ENCODE data around the gene LYRM9.
A peak's percentile ranks its signal among the peaks of the same experiment; 100 is the strongest.
"Not testable (repeated sequence)": the region's sequence is repeated elsewhere in the genome, so short reads cannot be mapped to it uniquely, and the experiment has no call there.

Gene LYRM9

GRCh38 chr17:27906226-27906580 is 13.0 kb upstream of the LYRM9 start:
- DNase-seq, result no peak

DNA sequence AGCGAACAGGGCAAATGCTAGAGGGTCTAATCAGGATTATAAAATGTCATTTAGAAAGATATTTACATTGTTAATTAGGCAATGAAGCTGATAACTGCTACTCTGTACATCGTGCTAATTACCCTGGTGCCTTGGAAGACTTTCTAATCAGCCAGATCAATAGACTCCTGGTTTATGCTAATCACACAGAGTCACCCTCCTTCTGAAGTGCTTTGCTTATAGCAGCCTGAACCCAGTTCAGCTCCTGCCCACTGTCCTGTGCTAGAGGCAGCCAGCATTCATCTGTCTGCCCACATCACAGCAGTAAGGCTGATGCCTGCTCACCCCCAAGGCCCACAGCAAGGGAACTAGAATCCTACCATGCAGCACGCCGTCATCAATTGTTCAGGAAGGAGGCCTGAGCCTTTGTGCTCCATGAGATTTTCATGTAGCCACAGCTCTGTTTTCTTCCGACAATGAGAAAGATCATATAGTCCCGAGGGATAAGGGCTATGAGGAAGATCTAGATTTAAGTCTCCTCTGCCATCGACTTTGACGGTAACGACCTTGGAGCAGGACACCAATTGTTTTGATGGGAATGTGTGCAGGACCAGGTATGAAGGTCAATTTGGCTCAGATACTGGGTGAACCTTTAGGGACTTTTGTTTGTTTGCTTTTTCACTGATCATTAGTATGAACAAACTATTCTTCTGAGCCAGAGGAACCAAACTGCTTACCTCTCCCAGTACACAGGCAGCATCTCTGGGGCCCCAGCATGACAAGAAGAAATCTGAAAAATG is 12.5 kb upstream of the LYRM9 start:
- DNase-seq, result no peak

- no peak for DNase-seq
Observed at GRCh38 chr17:27904534-27905446, 11.6 kb upstream of the LYRM9 start.

DNA sequence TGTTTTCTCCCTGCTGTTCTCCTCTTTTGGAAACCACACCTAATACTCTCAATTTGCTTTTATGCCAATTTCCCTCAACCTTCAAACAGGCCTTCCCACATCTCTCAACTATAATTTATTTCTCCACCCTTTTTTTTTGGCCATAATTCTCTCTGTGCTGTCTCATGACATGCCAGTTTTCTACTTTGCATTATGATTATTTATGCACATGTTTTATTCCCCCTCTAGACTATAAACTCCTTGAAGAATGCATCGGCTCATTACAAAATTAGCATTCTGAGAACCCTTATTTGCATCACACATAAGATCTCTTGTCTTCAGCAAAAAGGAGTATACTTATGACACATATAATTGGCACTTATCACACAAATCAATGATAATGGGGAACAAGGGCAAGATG is 10.9 kb upstream of the LYRM9 start:
- no peak for DNase-seq

GRCh38 chr17:27899525-27899924 is 6.4 kb upstream of the LYRM9 start:
- DNase-seq, result no peak

GRCh38 chr17:27898096-27898495 is 4.9 kb upstream of the LYRM9 start:
- DNase-seq, result no peak

DNA sequence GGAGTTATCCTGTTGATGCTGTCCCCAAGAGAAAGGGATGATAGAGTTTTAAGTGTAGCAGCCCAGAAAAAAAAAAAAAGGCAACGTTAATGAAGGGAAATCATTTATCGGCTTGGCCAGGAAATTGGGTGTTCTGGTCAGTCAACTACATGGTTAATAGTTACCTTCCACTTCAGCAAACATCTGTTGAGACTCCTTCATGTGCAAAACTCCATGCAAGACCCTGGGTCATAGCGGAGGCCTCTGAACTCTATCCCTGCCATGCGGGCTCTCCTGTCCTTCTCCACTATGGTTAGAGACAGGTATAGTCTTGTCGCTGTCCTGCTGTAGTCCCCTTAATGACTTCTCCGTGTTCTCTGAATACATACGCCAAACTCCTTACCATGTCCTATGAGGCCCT is 3.5 kb upstream of the LYRM9 start:
- no peak for DNase-seq

DNA sequence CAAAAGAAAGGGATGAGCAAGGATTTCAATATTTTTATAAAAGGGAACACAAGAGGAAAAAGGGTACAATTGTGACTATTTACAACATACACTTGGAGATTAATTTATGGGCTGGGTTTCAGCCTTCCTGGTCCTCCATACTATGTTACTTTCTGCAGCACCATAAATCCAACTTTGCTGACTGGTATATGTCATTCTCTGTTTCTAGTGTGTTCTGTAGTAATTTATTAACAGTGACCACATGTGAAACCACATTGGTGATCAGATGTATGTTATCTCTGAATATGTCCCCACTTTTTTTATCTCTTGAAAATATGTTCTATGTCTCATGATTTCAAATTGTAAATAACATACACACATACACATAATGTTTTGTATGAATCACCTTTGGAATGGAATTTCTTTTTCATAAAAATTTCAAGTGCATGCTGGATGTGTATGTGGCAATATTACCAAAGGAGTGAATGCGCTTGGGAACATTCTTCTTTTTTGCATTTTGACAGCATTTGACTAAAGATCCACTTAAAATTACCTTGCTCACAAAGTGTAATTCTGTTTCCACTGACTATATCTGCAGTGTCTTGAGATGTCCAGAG is 2.9 kb upstream of the LYRM9 start:
- DNase-seq, result no peak

- DNase-seq, result peak in 2 of 14 donors; percentile 10 to 11
Observed at GRCh38 chr17:27895123-27895895, 2.1 kb upstream of the LYRM9 start.

GRCh38 chr17:27893841-27894503 is 807 bp upstream of the LYRM9 start:
- DNase-seq, result no peak

DNA sequence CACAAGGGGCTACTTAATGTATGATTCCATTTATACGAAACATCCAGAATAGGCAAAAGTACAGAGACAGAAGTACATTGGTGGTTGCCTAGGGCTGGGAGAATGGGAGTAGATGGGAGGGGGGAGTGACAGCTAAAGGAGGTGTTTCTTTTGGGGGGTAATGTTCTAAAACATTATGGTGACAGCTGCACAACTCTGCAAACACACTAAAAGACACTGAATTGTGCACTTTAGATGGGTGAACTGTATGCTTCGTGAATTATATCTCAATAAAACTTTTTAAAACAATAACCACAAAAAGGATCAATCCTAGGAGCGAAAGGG is 661 bp downstream of the LYRM9 start:
- peak in 1 of 14 donors; percentile 24 for DNase-seq

DNA sequence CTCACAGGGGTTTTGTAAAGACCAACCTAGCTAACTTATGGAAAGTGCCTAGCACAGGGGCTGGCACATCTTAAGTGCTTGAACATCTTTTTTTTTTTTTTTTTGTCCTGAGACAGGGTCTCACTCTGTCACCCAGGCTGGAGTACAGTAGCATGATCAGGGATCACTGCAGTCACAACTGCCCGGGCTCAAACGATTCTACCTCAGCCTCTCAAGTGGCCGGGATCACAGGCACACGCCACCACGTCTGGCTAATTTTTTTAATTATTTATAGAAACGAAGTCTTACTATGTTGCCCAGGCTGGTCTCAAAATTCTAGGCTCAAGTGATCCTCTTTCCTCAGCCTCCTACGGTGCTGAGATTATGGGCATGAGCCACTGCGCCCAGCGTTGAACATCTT is 1.3 kb downstream of the LYRM9 start:
- no peak for DNase-seq

- no peak for DNase-seq
Observed at GRCh38 chr17:27889711-27890251, 3.4 kb downstream of the LYRM9 start.

GRCh38 chr17:27888945-27889344 is 4.2 kb downstream of the LYRM9 start:
- no peak for DNase-seq

DNA sequence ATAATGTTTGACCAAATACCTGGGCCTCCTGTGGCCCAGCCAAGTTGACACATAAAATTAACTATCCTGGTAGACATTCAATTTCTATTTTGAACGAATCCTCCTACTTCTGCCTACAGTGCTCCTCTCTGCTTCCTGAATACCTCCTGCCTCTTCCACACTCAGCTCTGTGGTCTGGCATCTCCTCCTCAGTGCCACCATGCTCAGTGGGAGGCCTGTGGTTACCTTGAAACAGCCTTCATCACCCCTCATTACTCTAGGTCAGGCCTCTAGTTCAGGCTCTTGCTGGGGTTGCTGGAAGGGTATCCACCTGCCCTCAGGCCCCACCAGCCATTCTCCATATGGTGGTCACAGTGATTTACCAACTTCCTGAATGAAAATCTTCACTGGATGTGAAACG is 5.1 kb downstream of the LYRM9 start:
- DNase-seq, result no peak

DNA sequence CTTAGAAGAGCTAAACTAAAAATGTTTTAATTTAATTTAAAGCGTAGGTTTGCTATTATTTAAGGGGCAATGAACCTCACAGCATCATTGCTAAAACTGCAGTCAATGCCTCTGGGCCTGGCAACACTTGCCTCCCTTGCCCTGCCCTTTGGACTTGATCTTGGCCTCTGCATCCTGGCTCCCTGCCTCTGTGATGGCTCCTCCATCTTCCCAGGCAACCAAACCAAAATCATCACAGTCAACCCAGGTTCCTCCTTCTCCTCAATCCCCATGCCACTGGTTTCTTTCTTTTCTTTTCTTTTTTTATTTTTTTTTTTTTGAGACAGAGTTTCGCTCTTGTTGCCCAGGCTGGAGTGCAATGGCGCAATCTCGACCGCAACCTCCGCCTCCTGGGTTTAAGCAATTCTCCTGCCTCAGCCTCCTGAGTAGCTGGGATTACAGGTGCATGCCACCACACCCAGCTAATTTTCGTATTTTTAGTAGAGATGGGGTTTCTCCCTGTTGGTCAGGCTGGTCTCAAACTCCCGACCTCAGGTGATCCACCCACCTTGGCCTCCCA is 6.7 kb downstream of the LYRM9 start:
- not testable (repeated sequence) for DNase-seq

- DNase-seq, result no peak
Observed at GRCh38 chr17:27882162-27882840, 10.9 kb downstream of the LYRM9 start.

GRCh38 chr17:27879987-27880608 is 13.1 kb downstream of the LYRM9 start:
- DNase-seq, result peak in 12 of 14 donors; percentile 15 to 71 (median 39)

- DNase-seq, result no peak
Observed at GRCh38 chr17:27878776-27879562, 14.2 kb downstream of the LYRM9 start.

- DNase-seq, result no peak
Observed at GRCh38 chr17:27873746-27874145, 19.4 kb downstream of the LYRM9 start.

Measured in C1 segment of cervical spinal cord (tissue), 14 donors.